ENCODE data around the gene SMARCA1. TPM values are rescaled to one million over a fixed set of nuclear protein-coding genes. Genes with fewer than 3 reads are reported as not detected.

Gene SMARCA1
- total RNA-seq, 2 experiments from 2014 or later = 0.19 TPM; not detected in 1

- H3K9me2 ChIP-seq (ENCODE audit: insufficient read depth, low read length) = no peaks in the 10 kb centered on the region
- no peaks in the 10 kb centered on the region for H4K20me1 ChIP-seq (ENCODE audit: insufficient read depth, low read length)
- intact Hi-C loops (cut with micrococcal nuclease; ENCODE audit: unreplicated experiment) = no loop called here
- H3K79me2 ChIP-seq (ENCODE audit: insufficient read depth, low read depth, low read length) = no peaks in the 10 kb centered on the region
- no peak for DNase-seq (ENCODE audit: low spot score)
- no peaks in the 10 kb centered on the region for H3K9me3 ChIP-seq (ENCODE audit: low read length)
- ChIA-PET POLR2A (no interaction called here), CTCF (ENCODE audit: unreplicated experiment) (interaction anchor here (0.5 kb wide), 1 partner anchor 975 kb away, joined by 3 read pairs; no protein-coding TSS in a partner anchor)
- H3K4me2 ChIP-seq (ENCODE audit: low read length) = no peak overlapping the region
- BruUV-seq (replicated peaks) = no TSS peak
- H3K36me3 ChIP-seq (ENCODE audit: insufficient read depth, low read length) = no peaks in the 10 kb centered on the region
- H3K27ac ChIP-seq (ENCODE audit: low read depth, low read length, poor library complexity, severe bottlenecking) = no peak overlapping the region
- no peaks in the 10 kb centered on the region for H3K4me1 ChIP-seq (ENCODE audit: insufficient read depth, low read length, poor library complexity, severe bottlenecking)
- H2AFZ ChIP-seq (ENCODE audit: low read length) = no peak overlapping the region
- TF ChIP-seq CTCF (conservative IDR thresholded peaks at IDR 0.05; ENCODE audit: low read length) (no peak), EZH2phosphoT487 (IDR thresholded peaks at IDR 0.05; ENCODE audit: borderline replicate concordance, low read depth, low read length) (no peak)
- no peak overlapping the region for H3K4me3 ChIP-seq (ENCODE audit: low read depth, low read length, poor library complexity, severe bottlenecking)
These were observed 2.6 kb upstream of the SMARCA1 start for GRCh38 chrX:129525896-129526295.

DNA sequence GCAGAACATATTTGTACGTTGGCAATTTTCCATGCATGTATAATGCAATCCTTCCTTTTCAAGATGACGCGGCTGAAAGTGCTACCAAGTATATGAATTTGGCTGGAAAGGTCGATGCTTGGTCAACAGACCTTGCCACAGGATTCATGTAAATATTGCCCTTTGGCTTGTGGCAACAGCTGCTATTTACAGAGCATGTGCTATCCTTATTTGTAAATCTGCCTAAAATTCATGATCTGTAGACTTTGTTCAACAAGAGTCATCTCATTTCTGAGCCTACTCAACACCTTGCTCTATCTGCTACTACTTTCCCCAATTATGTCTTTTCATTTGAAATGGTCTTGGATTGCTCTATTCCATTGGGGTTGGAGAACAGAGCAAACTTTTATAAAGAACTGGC is 1.9 kb upstream of the SMARCA1 start:
- BruUV-seq (replicated peaks) = no TSS peak
- intact Hi-C loops (cut with micrococcal nuclease; ENCODE audit: unreplicated experiment) = no loop called here
- POLR2A ChIA-PET = interaction anchor here (0.5 kb wide), 1 partner anchor 9 kb away, joined by 3 read pairs; no protein-coding TSS in a partner anchor

More for the DNA sequence above, 1.9 kb upstream of the SMARCA1 start:
- Histone ChIP-seq H3K4me3 (ENCODE audit: low read depth, low read length, poor library complexity, severe bottlenecking) (no peak overlapping the region), H3K9me3 (ENCODE audit: low read length) (no peaks in the 10 kb centered on the region), H3K36me3 (ENCODE audit: insufficient read depth, low read length) (no peaks in the 10 kb centered on the region), H3K79me2 (ENCODE audit: insufficient read depth, low read depth, low read length) (no peaks in the 10 kb centered on the region), H3K27ac (ENCODE audit: low read depth, low read length, poor library complexity, severe bottlenecking) (no peak overlapping the region), H4K20me1 (ENCODE audit: insufficient read depth, low read length) (no peaks in the 10 kb centered on the region), H2AFZ (ENCODE audit: low read length) (no peak overlapping the region), H3K4me2 (ENCODE audit: low read length) (no peak overlapping the region), H3K9me2 (ENCODE audit: insufficient read depth, low read length) (no peaks in the 10 kb centered on the region), H3K4me1 (ENCODE audit: insufficient read depth, low read length, poor library complexity, severe bottlenecking) (no peaks in the 10 kb centered on the region)
- TF ChIP-seq EZH2phosphoT487 (IDR thresholded peaks at IDR 0.05; ENCODE audit: borderline replicate concordance, low read depth, low read length) (no peak), CTCF (conservative IDR thresholded peaks at IDR 0.05; ENCODE audit: low read length) (no peak)
- DNase-seq (ENCODE audit: low spot score) = no peak
- CTCF ChIA-PET (ENCODE audit: unreplicated experiment) = no interaction called here

Data from OCI-LY7 (cell line).